A673 (cell line): ENCODE data around the gene PIGV. TPM values are rescaled to one million over a fixed set of nuclear protein-coding genes. Genes with fewer than 3 reads are reported as not detected.

Experiments used
- BruUV-seq: library from RNA; stranded (reverse); fragments of 400-500 nt; replicated peaks from 2 replicates; lab custom pipeline; 2021; lab: Mats Ljungman, UMichigan
- CTCF ChIA-PET: fragments of 300-600 bp; sonication (Branson Sonifier 250); formaldehyde crosslinking; loops from one replicate; lab custom pipeline; 2022; ENCODE audit warnings: antibody characterized with exemption; lab: Charles Lee
- POLR2A ChIA-PET: fragments of 300-600 bp; sonication (Branson Sonifier 250); formaldehyde crosslinking; loops from one replicate; lab custom pipeline; 2022; ENCODE audit warnings: antibody characterized with exemption; ENCODE audit not compliant: low non-redundant PET; lab: Charles Lee
- DNase-seq: peaks from one replicate; pipeline ENCODE4 v3.0.0-alpha.2; 2015; ENCODE audit warnings: low spot score
- H3K27ac ChIP-seq: fragments of 200-600 bp; sonication (generic); 2 replicates; pipeline ENCODE4 v1.5.1; 2016; ENCODE audit warnings: mixed run types, low read depth, mild to moderate bottlenecking, mixed read lengths, antibody characterized with exemption, low read length; ENCODE audit not compliant: poor library complexity, severe bottlenecking
- H3K27me3 ChIP-seq: fragments of 200-600 bp; sonication (generic); replicated peaks from 2 replicates; pipeline ENCODE4 v1.6.1; 2017; ENCODE audit warnings: mixed run types, low read depth, mild to moderate bottlenecking, mixed read lengths, antibody characterized with exemption, low read length; ENCODE audit not compliant: insufficient read depth, poor library complexity
- H3K36me3 ChIP-seq: fragments of 200-600 bp; sonication (generic); 2 replicates; pipeline ENCODE4 v1.6.1; 2016; ENCODE audit warnings: mixed run types, mild to moderate bottlenecking, mixed read lengths, antibody characterized with exemption, low read length; ENCODE audit not compliant: insufficient read depth, poor library complexity, severe bottlenecking
- H3K4me1 ChIP-seq: fragments of 200-600 bp; sonication (generic); 2 replicates; pipeline ENCODE4 v1.6.1; 2017; ENCODE audit warnings: mixed run types, mild to moderate bottlenecking, mixed read lengths, antibody characterized with exemption, low read length; ENCODE audit not compliant: insufficient read depth, poor library complexity, severe bottlenecking
- H3K4me3 ChIP-seq: fragments of 200-600 bp; sonication (generic); 2 replicates; pipeline ENCODE4 v1.5.1; 2016; ENCODE audit warnings: low read depth, mixed run types, mild to moderate bottlenecking, mixed read lengths, low read length; ENCODE audit not compliant: poor library complexity, severe bottlenecking
- H3K9me3 ChIP-seq: fragments of 200-600 bp; sonication (generic); 2 replicates; pipeline ENCODE4 v1.6.1; 2016; ENCODE audit warnings: mixed run types, low read depth, mild to moderate bottlenecking, mixed read lengths, antibody characterized with exemption, low read length; ENCODE audit not compliant: poor library complexity, severe bottlenecking
- CTCF ChIP-seq: fragments of 300-800, 200-600 bp; sonication (generic); conservative IDR thresholded peaks from 2 replicates; pipeline ENCODE4 v1.5.1; 2017; ENCODE audit warnings: low read depth, mild to moderate bottlenecking, antibody characterized with exemption, low read length, moderate library complexity, mixed read lengths
- EZH2 ChIP-seq: fragments of 200-600 bp; sonication (generic); IDR thresholded peaks from 2 replicates; pipeline ENCODE4 v1.6.1; 2017; ENCODE audit warnings: borderline replicate concordance, low read depth, mild to moderate bottlenecking, mixed read lengths, antibody characterized with exemption, low read length; ENCODE audit not compliant: poor library complexity, severe bottlenecking
- intact Hi-C: fragments of 100-400 bp; cut with micrococcal nuclease; formaldehyde crosslinking; loops from one replicate; pipeline ENCODE4 v1.10.0; 2022; ENCODE audit not compliant: unreplicated experiment
- total RNA-seq: library from RNA; stranded (reverse); gene quantifications from 2 replicates; pipeline ENCODE4 v1.2.3, GENCODE V29; 2021

PIGV gene
- total RNA-seq, 1 experiment from 2014 or later, result 4.9 TPM

GRCh38 chr1:26790551-26790953 lies 2.8 kb downstream of the PIGV start:
- H3K27me3 ChIP-seq, result no peaks in the 10 kb centered on the region
- H3K27ac ChIP-seq, result no peak overlapping the region
- no peak for TF ChIP-seq EZH2
- no peak for TF ChIP-seq CTCF
- POLR2A ChIA-PET, result interaction anchor here (0.8 kb wide), 1 partner anchor 9 kb away, joined by 3 read pairs; no protein-coding TSS in a partner anchor
- no peaks in the 10 kb centered on the region for H3K9me3 ChIP-seq
- no peak for DNase-seq
- no TSS peak for BruUV-seq
- H3K4me1 ChIP-seq, result peaks cover 23% of the 10 kb centered on the region
- H3K36me3 ChIP-seq, result no peaks in the 10 kb centered on the region
- H3K4me3 ChIP-seq, result no peak overlapping the region
- intact Hi-C loops, result no loop called here
- CTCF ChIA-PET, result interaction anchor here (1.1 to 4.4 kb wide), 2 partner anchors 113 to 188 kb away, joined by 4 to 53 read pairs; no protein-coding TSS in a partner anchor

- TF ChIP-seq EZH2 (no peak), CTCF (no peak)
- no peaks in the 10 kb centered on the region for H3K27me3 ChIP-seq
- peaks cover 17% of the 10 kb centered on the region for H3K4me1 ChIP-seq
- no peak overlapping the region for H3K27ac ChIP-seq
- CTCF ChIA-PET, result interaction anchor here (4.4 kb wide), 1 partner anchor 188 kb away, joined by 53 read pairs; no protein-coding TSS in a partner anchor
- no peak overlapping the region for H3K4me3 ChIP-seq
- BruUV-seq, result no TSS peak
- H3K36me3 ChIP-seq, result no peaks in the 10 kb centered on the region
- POLR2A ChIA-PET, result interaction anchor here (0.8 kb wide), 1 partner anchor 8 kb away, joined by 3 read pairs; no protein-coding TSS in a partner anchor
- DNase-seq, result no peak
- H3K9me3 ChIP-seq, result no peaks in the 10 kb centered on the region
- intact Hi-C loops, result no loop called here
These were observed 3.4 kb downstream of the PIGV start for GRCh38 chr1:26791148-26791547.

- no TSS peak for BruUV-seq
- Histone ChIP-seq H3K4me3 (no peak overlapping the region), H3K4me1 (peaks cover 12% of the 10 kb centered on the region), H3K9me3 (no peaks in the 10 kb centered on the region), H3K27ac (no peak overlapping the region), H3K27me3 (no peaks in the 10 kb centered on the region), H3K36me3 (no peaks in the 10 kb centered on the region)
- TF ChIP-seq EZH2, result no peak
- TF ChIP-seq CTCF, result no peak
- no peak for DNase-seq
- intact Hi-C loops, result no loop called here
- POLR2A ChIA-PET, result interaction anchor here (0.8 kb wide), 1 partner anchor 8 kb away, joined by 3 read pairs; no protein-coding TSS in a partner anchor
- CTCF ChIA-PET, result interaction anchor here (4.4 kb wide), 1 partner anchor 189 kb away, joined by 53 read pairs; no protein-coding TSS in a partner anchor
These were observed 3.9 kb downstream of the PIGV start for GRCh38 chr1:26791626-26792025.
